IPS-18c (cell line): ENCODE results near the gene RHCE.
A peak's percentile ranks its signal among the peaks of the same experiment; 100 is the strongest.
"Not testable (repeated sequence)": the region's sequence is repeated elsewhere in the genome, so short reads cannot be mapped to it uniquely, and the experiment has no call there.

Experiments used
- H3K4me3 ChIP-seq: 2 replicates; pipeline ENCODE4 v1.7.0; 2013; ENCODE audit warnings: low read depth, mild to moderate bottlenecking, low read length, moderate library complexity; ENCODE audit not compliant: insufficient read depth
- H3K9me3 ChIP-seq: one replicate; pipeline ENCODE4 v1.6.1; 2013; ENCODE audit warnings: mild to moderate bottlenecking, low read length, moderate library complexity; ENCODE audit not compliant: control insufficient read depth, insufficient read depth

RHCE gene

DNA sequence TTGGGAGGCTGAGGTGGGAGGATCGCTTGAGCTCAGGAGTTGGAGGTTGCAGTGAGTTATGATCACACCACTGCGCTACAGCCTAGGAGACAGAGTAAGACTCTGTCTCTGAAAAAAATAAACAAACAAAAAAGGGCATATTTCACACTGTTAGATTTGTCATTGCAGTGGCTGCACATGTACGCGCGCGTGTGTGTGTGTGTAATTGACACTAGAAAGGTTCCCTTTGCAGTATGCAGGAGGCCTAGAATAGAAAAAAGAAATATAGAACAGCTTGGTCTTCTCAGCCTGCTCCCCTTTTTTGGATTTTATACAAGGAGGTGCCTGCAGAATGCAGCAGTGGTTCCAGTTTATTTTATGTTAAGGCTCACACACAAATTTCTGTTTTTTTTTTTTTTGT is 18.7 kb upstream of the RHCE start:
- no peak overlapping the region for H3K4me3 ChIP-seq
- H3K9me3 ChIP-seq, result no peaks in the 10 kb centered on the region

- Histone ChIP-seq H3K4me3 (no peak overlapping the region), H3K9me3 (no peaks in the 10 kb centered on the region)
These were observed 17.0 kb upstream of the RHCE start for GRCh38 chr1:25437672-25438071.

- Histone ChIP-seq H3K9me3 (no peaks in the 10 kb centered on the region), H3K4me3 (no peak overlapping the region)
These were observed 14.9 kb upstream of the RHCE start for GRCh38 chr1:25435397-25436108.

GRCh38 chr1:25433389-25434186 is 13.0 kb upstream of the RHCE start:
- H3K9me3 ChIP-seq, result no peaks in the 10 kb centered on the region
- H3K4me3 ChIP-seq, result no peak overlapping the region

- H3K9me3 ChIP-seq, result no peaks in the 10 kb centered on the region
- H3K4me3 ChIP-seq, result no peak overlapping the region
These were observed 12.2 kb upstream of the RHCE start for GRCh38 chr1:25432749-25433388.

DNA sequence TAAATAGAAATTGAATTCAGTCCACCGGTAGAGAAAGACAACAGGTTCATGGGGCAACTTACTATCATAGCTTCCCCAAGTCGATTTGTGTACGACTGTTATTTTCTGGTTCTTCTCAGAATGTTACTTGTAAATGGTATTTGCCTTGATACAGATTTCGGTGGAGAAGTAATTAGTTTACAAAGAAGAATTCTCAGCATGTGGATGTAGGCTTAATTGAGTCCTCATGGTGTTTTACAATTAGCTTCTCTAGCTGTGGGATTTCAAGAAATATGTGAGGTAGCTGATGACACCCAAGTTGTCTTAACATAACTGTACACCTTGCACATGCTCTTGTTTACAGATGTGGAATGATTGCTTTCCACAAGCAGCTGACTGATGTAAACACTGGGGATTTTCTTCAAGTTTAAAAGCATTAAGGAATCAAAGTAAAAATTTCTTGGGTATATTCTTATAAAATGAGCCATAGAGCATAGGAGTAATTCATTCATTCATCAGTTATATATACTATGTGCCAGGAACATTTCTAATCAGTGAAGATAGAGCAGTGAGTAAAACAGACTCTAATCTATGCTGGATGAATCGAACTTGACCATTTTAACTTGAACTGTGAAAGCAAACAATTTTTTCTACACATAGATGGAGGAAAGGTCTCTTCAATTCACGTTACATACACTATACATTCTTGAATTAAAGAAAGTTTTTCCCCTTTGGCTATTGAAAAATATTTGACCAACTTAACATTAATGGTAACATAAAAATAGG is 11.5 kb upstream of the RHCE start:
- Histone ChIP-seq H3K9me3 (no peaks in the 10 kb centered on the region), H3K4me3 (no peak overlapping the region; the same call in 1 of the 2 replicates)

GRCh38 chr1:25430967-25431881 is 10.6 kb upstream of the RHCE start:
- Histone ChIP-seq H3K4me3 (peak overlapping the region; percentile 70), H3K9me3 (no peaks in the 10 kb centered on the region)

DNA sequence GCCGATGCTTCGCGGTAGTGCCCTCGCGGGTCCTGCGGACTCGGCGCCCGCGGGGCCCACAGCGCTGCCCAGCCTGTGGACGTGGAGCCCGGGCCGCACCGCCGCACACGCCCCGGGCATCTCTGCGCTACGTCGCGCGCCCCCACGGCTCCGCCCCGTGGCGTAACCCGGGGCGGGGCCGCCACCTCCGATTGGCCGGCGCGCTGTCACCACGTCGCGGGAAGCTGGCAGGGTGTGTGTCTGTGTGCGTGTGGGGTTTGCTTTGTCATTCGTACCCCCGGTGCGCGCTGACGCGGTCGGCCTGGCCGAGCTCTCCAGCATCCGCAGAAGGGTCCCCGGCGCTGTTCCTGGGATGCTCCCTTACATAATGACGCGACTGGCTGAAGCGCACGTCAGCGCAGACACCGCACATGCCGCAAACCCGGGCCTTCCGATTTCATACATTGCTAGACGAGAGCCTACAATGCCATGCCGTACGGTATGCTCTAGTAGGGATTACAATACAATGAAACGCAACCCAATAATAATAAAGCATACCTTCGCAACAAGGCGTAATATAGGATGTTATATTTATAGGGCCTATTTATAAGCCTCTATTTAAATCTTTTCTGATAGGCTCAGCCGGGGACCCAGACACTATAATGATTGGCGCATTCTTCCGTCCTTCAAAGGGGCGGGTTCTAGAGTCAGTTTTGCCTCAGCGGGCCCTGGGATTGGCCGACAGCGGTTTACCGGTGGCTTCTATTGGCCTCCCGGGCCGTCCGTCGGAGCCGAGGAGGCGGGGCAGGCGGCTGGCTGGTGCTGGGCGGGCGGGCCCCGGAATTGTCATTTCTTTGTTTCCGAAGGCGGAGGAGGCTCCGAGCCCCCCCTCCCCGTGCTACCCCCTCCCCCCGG is 9.7 kb upstream of the RHCE start, which contains the start of gene MACO1:
TSS of gene MACO1 (plus strand) at position 825 of the 894 bp plus-strand sequence. CDS start 202 bp downstream, outside the sequence.
- H3K4me3 ChIP-seq, result peak within 1 kb of the TSS; percentile 91
- no peaks in the 10 kb centered on the region for H3K9me3 ChIP-seq

GRCh38 chr1:25428475-25429166 is 8.0 kb upstream of the RHCE start:
- H3K4me3 ChIP-seq, result no peak overlapping the region
- H3K9me3 ChIP-seq, result no peaks in the 10 kb centered on the region

- no peaks in the 10 kb centered on the region for H3K9me3 ChIP-seq
- H3K4me3 ChIP-seq, result no peak overlapping the region
These were observed 7.1 kb upstream of the RHCE start for GRCh38 chr1:25427696-25428095.

GRCh38 chr1:25425098-25426085 is 4.8 kb upstream of the RHCE start:
- no peaks in the 10 kb centered on the region for H3K9me3 ChIP-seq
- no peak overlapping the region for H3K4me3 ChIP-seq

DNA sequence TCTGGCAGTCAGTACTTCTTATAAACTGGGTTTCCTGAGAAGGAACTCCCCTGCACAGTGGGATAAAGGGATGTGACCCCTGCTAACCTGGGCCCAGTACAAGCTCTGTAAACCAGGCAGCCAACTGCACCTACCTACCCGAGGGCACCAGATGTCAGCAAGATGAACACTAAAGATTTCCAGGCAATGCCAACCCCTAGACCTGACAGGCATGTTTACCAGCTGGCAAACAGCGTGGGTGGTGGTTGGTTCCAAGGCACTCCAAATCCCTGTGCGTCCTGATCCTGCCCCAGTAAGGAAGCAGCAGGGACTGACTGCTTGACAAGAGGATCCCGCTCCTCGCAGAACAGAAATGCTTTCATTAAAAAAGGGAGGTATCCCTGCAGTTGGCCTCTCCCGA is 2.6 kb upstream of the RHCE start:
- not testable (repeated sequence) for H3K9me3 ChIP-seq, H3K4me3 ChIP-seq

DNA sequence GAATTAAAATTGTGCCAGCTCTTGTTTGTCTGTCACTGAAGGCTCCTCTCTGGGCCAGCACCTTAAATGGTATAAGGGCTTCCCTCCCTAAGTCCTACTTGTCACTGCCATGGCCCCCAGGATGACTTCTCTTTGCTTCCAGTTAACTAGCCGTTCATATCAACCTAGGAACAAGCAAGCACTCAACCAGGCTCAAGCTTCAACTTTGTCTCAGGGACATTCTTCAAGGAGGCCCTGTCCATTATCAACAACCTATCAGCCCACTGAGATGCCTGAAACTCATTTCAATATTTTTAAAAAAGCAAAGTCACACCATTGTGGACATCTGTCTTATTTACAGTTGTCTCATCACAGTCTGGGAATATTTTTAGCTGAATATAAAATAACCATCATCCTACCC is 1.3 kb downstream of the RHCE start:
- H3K4me3 ChIP-seq, H3K9me3 ChIP-seq: not testable (repeated sequence)

- not testable (repeated sequence) for H3K9me3 ChIP-seq, H3K4me3 ChIP-seq
These were observed 3.3 kb downstream of the RHCE start for GRCh38 chr1:25417280-25417679.
